ENCODE results near the gene P3H2. TPM values are rescaled to one million over a fixed set of nuclear protein-coding genes. Genes with fewer than 3 reads are reported as not detected.

P3H2 gene
- total and polyA plus RNA-seq, 2 of the 4 experiments (the other 2 are of a cell fraction) = 54.7 to 64.3 TPM

DNA sequence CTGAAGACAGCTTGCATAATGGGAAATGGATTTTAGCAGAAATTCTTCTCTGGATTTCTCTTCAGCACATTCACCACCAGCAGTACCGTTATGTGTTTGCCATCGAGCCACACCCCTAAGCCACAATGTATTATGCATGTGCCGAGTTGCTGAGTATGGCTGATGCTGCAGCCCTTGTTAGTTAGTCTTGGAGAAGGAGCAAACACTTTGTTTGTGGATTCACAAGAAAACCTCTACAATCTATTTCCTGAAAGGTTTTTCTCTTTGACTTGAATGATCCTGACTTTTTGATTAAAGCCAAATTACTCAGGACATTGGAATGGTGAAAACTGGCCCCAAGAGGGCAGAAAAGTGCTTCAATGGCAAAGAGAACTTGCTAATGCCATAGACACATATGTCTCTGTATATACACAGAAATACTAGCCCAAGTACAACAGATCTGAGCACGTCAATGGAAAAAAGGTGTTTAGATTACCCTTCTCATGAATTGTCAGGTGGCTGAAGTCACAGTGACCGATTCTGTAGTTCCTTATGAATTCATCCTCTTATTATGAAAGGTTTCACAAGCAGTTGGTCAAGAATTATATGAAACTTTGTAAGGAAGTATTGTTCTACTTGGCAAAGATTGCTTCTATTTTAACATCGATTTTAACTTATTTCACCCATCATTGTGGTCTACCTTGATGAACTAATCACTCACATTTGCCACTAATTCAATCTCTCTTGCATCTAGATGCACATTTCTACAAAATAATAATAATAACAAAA is 103.0 kb downstream of the P3H2 start (continued):
- TF ChIP-seq, protein P1, sequence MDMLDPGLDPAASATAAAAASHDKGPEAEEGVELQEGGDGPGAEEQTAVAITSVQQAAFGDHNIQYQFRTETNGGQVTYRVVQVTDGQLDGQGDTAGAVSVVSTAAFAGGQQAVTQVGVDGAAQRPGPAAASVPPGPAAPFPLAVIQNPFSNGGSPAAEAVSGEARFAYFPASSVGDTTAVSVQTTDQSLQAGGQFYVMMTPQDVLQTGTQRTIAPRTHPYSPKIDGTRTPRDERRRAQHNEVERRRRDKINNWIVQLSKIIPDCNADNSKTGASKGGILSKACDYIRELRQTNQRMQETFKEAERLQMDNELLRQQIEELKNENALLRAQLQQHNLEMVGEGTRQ (IDR thresholded peaks at IDR 0.05; ENCODE audit: low read depth, low read length) = no peak
- TF ChIP-seq NFE2L2 (IDR thresholded peaks at IDR 0.05; ENCODE audit: low read depth, low read length) = no peak
- no peak for TF ChIP-seq POLR2A (IDR thresholded peaks at IDR 0.05; ENCODE audit: low read depth, low read length)

DNA sequence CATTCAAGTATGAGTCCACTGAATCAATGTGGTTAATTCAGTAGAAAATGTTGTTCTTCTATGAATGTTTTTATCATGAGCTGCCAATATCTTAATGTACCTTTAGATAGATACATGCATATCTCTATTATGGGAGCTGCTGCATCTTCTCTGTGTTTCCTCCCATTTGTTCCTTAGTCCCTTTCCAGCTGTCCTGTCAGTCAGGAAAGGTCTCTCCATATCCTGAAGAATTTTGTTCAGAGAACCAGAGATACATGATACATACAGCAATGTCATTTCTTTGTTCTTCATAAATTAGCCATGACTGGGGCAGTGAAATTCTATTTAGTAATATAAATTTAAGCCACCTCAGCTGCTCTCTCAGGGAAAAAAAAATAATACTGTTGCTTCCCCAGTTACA is 103.7 kb downstream of the P3H2 start:
- Histone ChIP-seq H3K36me3 (ENCODE audit: control insufficient read depth, insufficient read depth, low read length) (no peaks in the 10 kb centered on the region), H4K5ac (ENCODE audit: low read depth, low read length) (no peak overlapping the region), H2BK5ac (ENCODE audit: low read depth, low read length, poor library complexity, severe bottlenecking) (no peak overlapping the region), H4K20me1 (ENCODE audit: insufficient read depth, low read length) (no peaks in the 10 kb centered on the region), H2BK15ac (ENCODE audit: low read depth, low read length) (no peak overlapping the region), H2BK20ac (ENCODE audit: low read depth, low read length) (no peak overlapping the region), H3K23ac (ENCODE audit: low read depth, low read length) (no peak overlapping the region), H3K9ac (ENCODE audit: low read depth, low read length) (no peak overlapping the region), H3K9me3 (ENCODE audit: control insufficient read depth, insufficient read depth, low read length) (no peaks in the 10 kb centered on the region), H3K27me3 (ENCODE audit: control insufficient read depth, insufficient read depth, low read length) (no peaks in the 10 kb centered on the region), H4K8ac (ENCODE audit: low read depth in 2 of 2, low read length in 2 of 2) (no peak overlapping the region), H2AK5ac (ENCODE audit: low read depth, low read length) (no peak overlapping the region), H3K56ac (ENCODE audit: extremely low read depth, insufficient read depth, low read length) (no peak overlapping the region), H3K9me1 (ENCODE audit: insufficient read depth, low read length) (peaks cover 6% of the 10 kb centered on the region; the same call in 1 of the 2 replicates), H2AFZ (replicated peaks; ENCODE audit: low read length, poor library complexity) (no peak overlapping the region), H3K4ac (ENCODE audit: low read depth, low read length) (no peak overlapping the region), H3K27ac (ENCODE audit: insufficient read depth, low read length) (no peak overlapping the region), H2BK120ac (ENCODE audit: low read depth, low read length) (no peak overlapping the region), H3K18ac (ENCODE audit: low read depth, low read length) (no peak overlapping the region), H2AK9ac (replicated peaks; ENCODE audit: low read depth, low read length, poor library complexity) (no peak overlapping the region), H4K91ac (ENCODE audit: insufficient read depth, low read depth, low read length) (no peak overlapping the region), H3K4me3 (ENCODE audit: insufficient read depth, low read depth, low read length) (no peak overlapping the region), H3K4me2 (ENCODE audit: low read depth, low read length) (no peak overlapping the region), H3K4me1 (ENCODE audit: control insufficient read depth, insufficient read depth, low read length) (peaks cover 18% of the 10 kb centered on the region; the same call in 1 of the 2 replicates), H3K14ac (replicated peaks; ENCODE audit: low read depth, low read length) (no peak overlapping the region), H3K79me1 (ENCODE audit: low read depth in 1 of 2, low read length in 2 of 2) (peaks cover 7 to 53% of the 10 kb centered on the region in 2 experiments)
- intact Hi-C loops (cut with micrococcal nuclease) = loop anchor here (1.0 kb wide), 2 partner anchors 103 to 185 kb away; partner anchors contain the start of gene P3H2
- no peak for DNase-seq
- no TSS peak for BruUV-seq (replicated peaks)
- ATAC-seq (ENCODE audit: low read depth) = no peak
- ChIA-PET POLR2A (ENCODE audit: unreplicated experiment) (no interaction called here), CTCF (interaction anchor here (0.6 to 1.3 kb wide), 2 partner anchors 55 to 382 kb away, joined by 3 to 5 read pairs; no protein-coding TSS in a partner anchor)
- dilution Hi-C loops (cut with HindIII; ENCODE audit: low sequenced_read_pairs, unreplicated experiment) = no loop called here
- in situ Hi-C loops (cut with MboI; ENCODE audit: low sequenced_read_pairs) = loop anchor here (10.0 kb wide), 1 partner anchor 188 kb away; no protein-coding TSS in a partner anchor
- TF ChIP-seq, protein P1 (IDR thresholded peaks at IDR 0.05; ENCODE audit: low read depth, low read length) = no peak
- no peak for TF ChIP-seq NFE2L2 (IDR thresholded peaks at IDR 0.05; ENCODE audit: low read depth, low read length)
- TF ChIP-seq CHD1 (IDR thresholded peaks at IDR 0.05; ENCODE audit: low read depth, low read length) = no peak
- TF ChIP-seq MAFK (IDR thresholded peaks at IDR 0.05; ENCODE audit: low read depth, low read length) = no peak
- no peak for TF ChIP-seq MXI1 (IDR thresholded peaks at IDR 0.05; ENCODE audit: borderline replicate concordance, low read depth, low read length)
- TF ChIP-seq RFX5 (IDR thresholded peaks at IDR 0.05; ENCODE audit: low read depth, low read length) = no peak
- no peak for TF ChIP-seq SMC3 (IDR thresholded peaks at IDR 0.05; ENCODE audit: low read depth, low read length)
- TF ChIP-seq RAD21 (IDR thresholded peaks at IDR 0.05; ENCODE audit: low read length) = no peak
- TF ChIP-seq BHLHE40 (IDR thresholded peaks at IDR 0.05; ENCODE audit: low read depth, low read length) = no peak
- TF ChIP-seq MAZ (IDR thresholded peaks at IDR 0.05; ENCODE audit: borderline replicate concordance, low read depth, low read length) = no peak
- no peak for TF ChIP-seq RCOR1 (IDR thresholded peaks at IDR 0.05; ENCODE audit: insufficient replicate concordance, low read length)
- no peak for TF ChIP-seq CEBPB (IDR thresholded peaks at IDR 0.05; ENCODE audit: low read depth, low read length)
- no peak for TF ChIP-seq FOS (IDR thresholded peaks at IDR 0.05; ENCODE audit: low read depth, low read length)

All from IMR-90 (cell line).